SK-N-SH treated with all-trans-retinoic acid at 6 μM for 48 hours (cell line): ENCODE results near the gene SPACDR.

ENCODE experiments used
- ATAC-seq: fragments of 200-7000 bp; cut with Tn5 transposase; 3 replicates; pipeline ENCODE4 v1.9.1; 2020; ENCODE audit warnings: mild to moderate bottlenecking, moderate library complexity
- ARNTL ChIP-seq: fragments of 450-650 bp; formaldehyde crosslinking; IDR thresholded peaks from 2 replicates; pipeline ENCODE4 v1.5.0; 2020; ENCODE audit warnings: low read depth, mild to moderate bottlenecking, moderate library complexity, borderline replicate concordance
- CSDC2 ChIP-seq: fragments of 250-450 bp; sonication (Bioruptor Pico); IDR thresholded peaks from 2 replicates; pipeline ENCODE4 v1.5.0; 2020; ENCODE audit warnings: mild to moderate bottlenecking, moderate library complexity
- ESRRG ChIP-seq: fragments of 250-450 bp; sonication (Bioruptor Pico); IDR thresholded peaks from 2 replicates; pipeline ENCODE4 v1.6.1; 2021; ENCODE audit warnings: mild to moderate bottlenecking
- GLIS3 ChIP-seq: fragments of 250-450 bp; sonication (Bioruptor Pico); IDR thresholded peaks from 2 replicates; pipeline ENCODE4 v1.5.0; 2020; ENCODE audit warnings: mild to moderate bottlenecking, moderate library complexity
- POU6F1 ChIP-seq: fragments of 250-450 bp; sonication (Bioruptor Pico); IDR thresholded peaks from 2 replicates; pipeline ENCODE4 v1.8.0; 2021; ENCODE audit warnings: low read depth, mild to moderate bottlenecking, moderate library complexity, borderline replicate concordance
- RARB ChIP-seq: fragments of 250-450 bp; sonication (Bioruptor Pico); IDR thresholded peaks from 2 replicates; pipeline ENCODE4 v1.8.0; 2021; ENCODE audit warnings: mild to moderate bottlenecking, moderate library complexity
- SNAI2 ChIP-seq: fragments of 250-450 bp; sonication (Bioruptor Pico); IDR thresholded peaks from 2 replicates; pipeline ENCODE4 v1.5.0; 2020; ENCODE audit warnings: mild to moderate bottlenecking, moderate library complexity
- ZC3H10 ChIP-seq: fragments of 250-450 bp; sonication (Bioruptor Pico); IDR thresholded peaks from 2 replicates; pipeline ENCODE4 v1.5.1; 2021; ENCODE audit warnings: mild to moderate bottlenecking, moderate library complexity
- ZFP3 ChIP-seq: fragments of 250-450 bp; sonication (Bioruptor Pico); IDR thresholded peaks from 2 replicates; pipeline ENCODE4 v1.5.0; 2020; ENCODE audit warnings: mild to moderate bottlenecking, moderate library complexity
- ZFP30 ChIP-seq: fragments of 450-650 bp; formaldehyde crosslinking; IDR thresholded peaks from 2 replicates; pipeline ENCODE4 v1.5.0; 2022; ENCODE audit warnings: mild to moderate bottlenecking, moderate library complexity
- ZNF70 ChIP-seq: fragments of 450-650 bp; formaldehyde crosslinking; IDR thresholded peaks from 2 replicates; pipeline ENCODE4 v1.5.0; 2020; ENCODE audit warnings: mild to moderate bottlenecking, moderate library complexity
- ZNF8 ChIP-seq: fragments of 450-650 bp; formaldehyde crosslinking; IDR thresholded peaks from 2 replicates; pipeline ENCODE4 v1.5.0; 2020; ENCODE audit warnings: mild to moderate bottlenecking, moderate library complexity
- TF ChIP-seq, protein P1 (sequence below): fragments of 250-450 bp; sonication (Bioruptor Pico); IDR thresholded peaks from 2 replicates; pipeline ENCODE4 v1.5.0; 2020; ENCODE audit warnings: mild to moderate bottlenecking, moderate library complexity
- TF ChIP-seq, protein P2 (sequence below): fragments of 250-450 bp; sonication (Bioruptor Pico); IDR thresholded peaks from 2 replicates; pipeline ENCODE4 v1.5.1; 2020; ENCODE audit warnings: low read depth, mild to moderate bottlenecking, moderate library complexity
- TF ChIP-seq, protein P3 (sequence below): fragments of 250-450 bp; sonication (Bioruptor Pico); IDR thresholded peaks from 2 replicates; pipeline ENCODE4 v1.8.0; 2020; ENCODE audit warnings: mild to moderate bottlenecking, moderate library complexity, borderline replicate concordance
- TF ChIP-seq, protein P4 (sequence below): fragments of 250-450 bp; sonication (Bioruptor Pico); IDR thresholded peaks from 2 replicates; pipeline ENCODE4 v1.5.1; 2021; ENCODE audit warnings: mild to moderate bottlenecking, moderate library complexity

Gene SPACDR

GRCh38 chr7:100413889-100414288 is 50.2 kb downstream of the SPACDR start:
- ATAC-seq = no peak
- TF ChIP-seq ZNF8 (CRISPR knock-in tag) (no peak), ZFP3 (CRISPR knock-in tag) (no peak), RARB (no peak), ZC3H10 (CRISPR knock-in tag) (no peak), ZFP30 (no peak), ARNTL (CRISPR knock-in tag) (no peak)
- TF ChIP-seq, protein P1, sequence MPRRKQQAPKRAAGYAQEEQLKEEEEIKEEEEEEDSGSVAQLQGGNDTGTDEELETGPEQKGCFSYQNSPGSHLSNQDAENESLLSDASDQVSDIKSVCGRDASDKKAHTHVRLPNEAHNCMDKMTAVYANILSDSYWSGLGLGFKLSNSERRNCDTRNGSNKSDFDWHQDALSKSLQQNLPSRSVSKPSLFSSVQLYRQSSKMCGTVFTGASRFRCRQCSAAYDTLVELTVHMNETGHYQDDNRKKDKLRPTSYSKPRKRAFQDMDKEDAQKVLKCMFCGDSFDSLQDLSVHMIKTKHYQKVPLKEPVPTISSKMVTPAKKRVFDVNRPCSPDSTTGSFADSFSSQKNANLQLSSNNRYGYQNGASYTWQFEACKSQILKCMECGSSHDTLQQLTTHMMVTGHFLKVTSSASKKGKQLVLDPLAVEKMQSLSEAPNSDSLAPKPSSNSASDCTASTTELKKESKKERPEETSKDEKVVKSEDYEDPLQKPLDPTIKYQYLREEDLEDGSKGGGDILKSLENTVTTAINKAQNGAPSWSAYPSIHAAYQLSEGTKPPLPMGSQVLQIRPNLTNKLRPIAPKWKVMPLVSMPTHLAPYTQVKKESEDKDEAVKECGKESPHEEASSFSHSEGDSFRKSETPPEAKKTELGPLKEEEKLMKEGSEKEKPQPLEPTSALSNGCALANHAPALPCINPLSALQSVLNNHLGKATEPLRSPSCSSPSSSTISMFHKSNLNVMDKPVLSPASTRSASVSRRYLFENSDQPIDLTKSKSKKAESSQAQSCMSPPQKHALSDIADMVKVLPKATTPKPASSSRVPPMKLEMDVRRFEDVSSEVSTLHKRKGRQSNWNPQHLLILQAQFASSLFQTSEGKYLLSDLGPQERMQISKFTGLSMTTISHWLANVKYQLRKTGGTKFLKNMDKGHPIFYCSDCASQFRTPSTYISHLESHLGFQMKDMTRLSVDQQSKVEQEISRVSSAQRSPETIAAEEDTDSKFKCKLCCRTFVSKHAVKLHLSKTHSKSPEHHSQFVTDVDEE (CRISPR knock-in tag) = no peak

- no peak for ATAC-seq
- TF ChIP-seq ZNF8 (CRISPR knock-in tag) = no peak
Measured at GRCh38 chr7:100413346-100413745, 50.7 kb downstream of the SPACDR start.

DNA sequence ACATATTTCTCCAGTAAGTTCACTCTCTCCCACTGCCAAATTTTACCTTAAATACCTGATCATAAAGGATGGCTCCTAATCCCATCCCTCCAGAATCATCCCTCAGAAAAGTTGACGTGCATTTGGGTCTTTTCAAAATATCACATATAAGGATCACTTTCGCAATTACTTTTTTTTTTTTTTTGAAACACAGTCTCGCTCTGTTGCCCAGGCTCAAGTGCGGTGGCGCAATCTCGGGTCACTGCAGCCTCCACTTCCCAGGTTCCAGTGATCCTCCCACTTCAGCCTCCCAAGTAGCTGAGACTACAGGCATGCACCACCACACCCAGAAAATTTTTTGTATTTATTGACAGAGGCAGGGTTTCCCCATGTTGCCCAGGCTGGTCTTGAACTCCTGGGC is 53.0 kb downstream of the SPACDR start:
- TF ChIP-seq ZNF70 = no peak
- no peak for TF ChIP-seq GLIS3
- TF ChIP-seq, protein P2, sequence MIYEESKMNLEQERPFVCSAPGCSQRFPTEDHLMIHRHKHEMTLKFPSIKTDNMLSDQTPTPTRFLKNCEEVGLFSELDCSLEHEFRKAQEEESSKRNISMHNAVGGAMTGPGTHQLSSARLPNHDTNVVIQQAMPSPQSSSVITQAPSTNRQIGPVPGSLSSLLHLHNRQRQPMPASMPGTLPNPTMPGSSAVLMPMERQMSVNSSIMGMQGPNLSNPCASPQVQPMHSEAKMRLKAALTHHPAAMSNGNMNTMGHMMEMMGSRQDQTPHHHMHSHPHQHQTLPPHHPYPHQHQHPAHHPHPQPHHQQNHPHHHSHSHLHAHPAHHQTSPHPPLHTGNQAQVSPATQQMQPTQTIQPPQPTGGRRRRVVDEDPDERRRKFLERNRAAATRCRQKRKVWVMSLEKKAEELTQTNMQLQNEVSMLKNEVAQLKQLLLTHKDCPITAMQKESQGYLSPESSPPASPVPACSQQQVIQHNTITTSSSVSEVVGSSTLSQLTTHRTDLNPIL (CRISPR knock-in tag) = no peak
- no peak for TF ChIP-seq ESRRG (CRISPR knock-in tag)
- TF ChIP-seq, protein P3, sequence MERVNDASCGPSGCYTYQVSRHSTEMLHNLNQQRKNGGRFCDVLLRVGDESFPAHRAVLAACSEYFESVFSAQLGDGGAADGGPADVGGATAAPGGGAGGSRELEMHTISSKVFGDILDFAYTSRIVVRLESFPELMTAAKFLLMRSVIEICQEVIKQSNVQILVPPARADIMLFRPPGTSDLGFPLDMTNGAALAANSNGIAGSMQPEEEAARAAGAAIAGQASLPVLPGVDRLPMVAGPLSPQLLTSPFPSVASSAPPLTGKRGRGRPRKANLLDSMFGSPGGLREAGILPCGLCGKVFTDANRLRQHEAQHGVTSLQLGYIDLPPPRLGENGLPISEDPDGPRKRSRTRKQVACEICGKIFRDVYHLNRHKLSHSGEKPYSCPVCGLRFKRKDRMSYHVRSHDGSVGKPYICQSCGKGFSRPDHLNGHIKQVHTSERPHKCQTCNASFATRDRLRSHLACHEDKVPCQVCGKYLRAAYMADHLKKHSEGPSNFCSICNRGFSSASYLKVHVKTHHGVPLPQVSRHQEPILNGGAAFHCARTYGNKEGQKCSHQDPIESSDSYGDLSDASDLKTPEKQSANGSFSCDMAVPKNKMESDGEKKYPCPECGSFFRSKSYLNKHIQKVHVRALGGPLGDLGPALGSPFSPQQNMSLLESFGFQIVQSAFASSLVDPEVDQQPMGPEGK = no peak
- no peak for TF ChIP-seq ZNF8 (CRISPR knock-in tag)
- TF ChIP-seq RARB = no peak
- no peak for TF ChIP-seq POU6F1 (CRISPR knock-in tag)
- ATAC-seq = no peak

DNA sequence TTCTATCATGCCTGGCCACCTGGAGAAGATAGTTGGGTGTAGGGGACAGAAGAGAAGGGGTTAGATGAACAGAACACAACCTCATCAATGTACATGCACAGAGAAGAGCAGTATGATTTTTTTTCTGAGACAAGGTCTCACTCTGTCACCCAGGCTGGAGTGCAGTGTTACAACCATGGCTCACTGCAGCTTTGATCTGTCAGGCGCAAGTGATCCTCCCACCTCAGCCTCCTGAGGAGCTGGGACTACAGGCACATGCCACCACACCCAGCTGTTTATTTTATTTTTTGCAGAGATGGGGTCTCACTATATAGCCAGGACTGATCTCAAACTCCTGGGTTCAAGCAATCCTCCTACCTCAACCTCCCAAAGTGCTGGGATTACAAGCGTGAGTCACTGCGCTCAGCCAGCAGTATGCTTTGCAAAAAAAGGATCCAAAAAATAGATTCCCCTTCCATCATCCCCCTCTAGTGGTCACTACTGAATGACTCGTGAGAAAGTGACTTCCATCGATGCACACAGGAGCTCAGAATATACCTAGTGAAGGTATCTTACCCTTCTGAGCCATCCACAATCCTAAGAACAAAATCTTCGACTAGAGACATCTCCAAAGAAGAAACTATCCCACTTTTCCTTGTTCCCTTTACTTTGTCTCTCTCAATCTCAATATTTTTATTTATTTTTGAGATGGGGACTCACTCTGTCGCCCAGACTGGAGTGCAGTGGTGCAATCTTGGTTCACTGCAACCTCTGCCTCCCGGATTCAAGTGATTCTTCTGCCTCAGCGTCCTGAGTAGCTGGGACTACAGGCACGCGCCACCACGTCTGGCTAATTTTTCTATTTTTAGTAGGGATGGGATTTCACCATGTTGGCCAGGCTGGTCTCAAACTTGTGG is 56.5 kb downstream of the SPACDR start:
- peak; percentile 97 for ATAC-seq
- TF ChIP-seq POU6F1 (CRISPR knock-in tag) = no peak
- TF ChIP-seq ZFP3 (CRISPR knock-in tag) = no peak
- TF ChIP-seq, protein P4, sequence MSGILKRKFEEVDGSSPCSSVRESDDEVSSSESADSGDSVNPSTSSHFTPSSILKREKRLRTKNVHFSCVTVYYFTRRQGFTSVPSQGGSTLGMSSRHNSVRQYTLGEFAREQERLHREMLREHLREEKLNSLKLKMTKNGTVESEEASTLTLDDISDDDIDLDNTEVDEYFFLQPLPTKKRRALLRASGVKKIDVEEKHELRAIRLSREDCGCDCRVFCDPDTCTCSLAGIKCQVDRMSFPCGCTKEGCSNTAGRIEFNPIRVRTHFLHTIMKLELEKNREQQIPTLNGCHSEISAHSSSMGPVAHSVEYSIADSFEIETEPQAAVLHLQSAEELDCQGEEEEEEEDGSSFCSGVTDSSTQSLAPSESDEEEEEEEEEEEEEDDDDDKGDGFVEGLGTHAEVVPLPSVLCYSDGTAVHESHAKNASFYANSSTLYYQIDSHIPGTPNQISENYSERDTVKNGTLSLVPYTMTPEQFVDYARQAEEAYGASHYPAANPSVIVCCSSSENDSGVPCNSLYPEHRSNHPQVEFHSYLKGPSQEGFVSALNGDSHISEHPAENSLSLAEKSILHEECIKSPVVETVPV (CRISPR knock-in tag) = no peak
- TF ChIP-seq CSDC2 (CRISPR knock-in tag) = no peak
- no peak for TF ChIP-seq SNAI2 (CRISPR knock-in tag)
